ENCODE measurements around the gene SNTA1.

Gene SNTA1

GRCh38 chr20:33388268-33388667 is 55.3 kb downstream of the SNTA1 start:
- no peak overlapping the region for H3K4me3 ChIP-seq (replicated peaks; ENCODE audit: low read depth, low read length)
- no peak for DNase-seq (ENCODE audit: extremely low read depth, insufficient read length)
- no peak for TF ChIP-seq CTCF (IDR thresholded peaks at IDR 0.05; ENCODE audit: insufficient read depth, low read length, poor library complexity, severe bottlenecking)
- H3K27me3 ChIP-seq (replicated peaks; ENCODE audit: control insufficient read depth, insufficient read depth, low read length) = no peaks in the 10 kb centered on the region
- peaks cover 16% of the 10 kb centered on the region for H3K36me3 ChIP-seq (ENCODE audit: control insufficient read depth, insufficient read depth, low read length)

GRCh38 chr20:33387177-33387576 is 56.4 kb downstream of the SNTA1 start:
- no peak for TF ChIP-seq CTCF (IDR thresholded peaks at IDR 0.05; ENCODE audit: insufficient read depth, low read length, poor library complexity, severe bottlenecking)
- DNase-seq (ENCODE audit: extremely low read depth, insufficient read length) = no peak
- Histone ChIP-seq H3K36me3 (ENCODE audit: control insufficient read depth, insufficient read depth, low read length) (peaks cover 15% of the 10 kb centered on the region), H3K4me3 (replicated peaks; ENCODE audit: low read depth, low read length) (no peak overlapping the region), H3K27me3 (replicated peaks; ENCODE audit: control insufficient read depth, insufficient read depth, low read length) (no peaks in the 10 kb centered on the region)

- DNase-seq (ENCODE audit: extremely low read depth, insufficient read length) = no peak
- TF ChIP-seq CTCF (IDR thresholded peaks at IDR 0.05; ENCODE audit: insufficient read depth, low read length, poor library complexity, severe bottlenecking) = no peak
- H3K36me3 ChIP-seq (ENCODE audit: control insufficient read depth, insufficient read depth, low read length) = peaks cover 15% of the 10 kb centered on the region
Observed at GRCh38 chr20:33386673-33387072, 56.9 kb downstream of the SNTA1 start.

GRCh38 chr20:33377366-33377765 is 66.2 kb downstream of the SNTA1 start:
- peaks cover 18% of the 10 kb centered on the region for H3K36me3 ChIP-seq (ENCODE audit: control insufficient read depth, insufficient read depth, low read length)
- DNase-seq (ENCODE audit: extremely low read depth, insufficient read length) = no peak
- TF ChIP-seq CTCF (IDR thresholded peaks at IDR 0.05; ENCODE audit: insufficient read depth, low read length, poor library complexity, severe bottlenecking) = no peak
- H3K4me3 ChIP-seq (replicated peaks; ENCODE audit: low read depth, low read length) = no peak overlapping the region
- no peaks in the 10 kb centered on the region for H3K27me3 ChIP-seq (replicated peaks; ENCODE audit: control insufficient read depth, insufficient read depth, low read length)

More at GRCh38 chr20:33386673-33387072, 56.9 kb downstream of the SNTA1 start:
- Histone ChIP-seq H3K27me3 (replicated peaks; ENCODE audit: control insufficient read depth, insufficient read depth, low read length) (no peaks in the 10 kb centered on the region), H3K4me3 (replicated peaks; ENCODE audit: low read depth, low read length) (no peak overlapping the region)

GRCh38 chr20:33373735-33374605 is 69.6 kb downstream of the SNTA1 start:
- DNase-seq (ENCODE audit: extremely low read depth, insufficient read length) = no peak
- no peak for TF ChIP-seq CTCF (IDR thresholded peaks at IDR 0.05; ENCODE audit: insufficient read depth, low read length, poor library complexity, severe bottlenecking)
- Histone ChIP-seq H3K36me3 (ENCODE audit: control insufficient read depth, insufficient read depth, low read length) (peaks cover 16% of the 10 kb centered on the region), H3K4me3 (replicated peaks; ENCODE audit: low read depth, low read length) (no peak overlapping the region), H3K27me3 (replicated peaks; ENCODE audit: control insufficient read depth, insufficient read depth, low read length) (no peaks in the 10 kb centered on the region)

Data from GM06990 (cell line).